Astrocyte of the cerebellum (primary cell): Measurements from ENCODE around the gene LAG3.
"Not testable (repeated sequence)": the region's sequence is repeated elsewhere in the genome, so short reads cannot be mapped to it uniquely, and the experiment has no call there.

Source experiments
- DNase-seq: peaks from one replicate; pipeline ENCODE4 v3.0.0-alpha.2; 2011; ENCODE audit warnings: low read depth
- H3K4me3 ChIP-seq: 2 replicates; pipeline ENCODE4 v1.5.1; 2011; ENCODE audit warnings: mild to moderate bottlenecking, low read depth, low read length, moderate library complexity
- in situ Hi-C: cut with HindIII; loops from 2 replicates; pipeline ENCODE4 v1.10.0; 2017; ENCODE audit warnings: low sequenced_read_pairs
- TF ChIP-seq, protein P1 (sequence below): IDR thresholded peaks from 2 replicates; pipeline ENCODE4 v1.5.1; 2012; ENCODE audit warnings: low read length, low read depth, moderate library complexity, mild to moderate bottlenecking; ENCODE audit errors: missing control alignments

LAG3 gene

DNA sequence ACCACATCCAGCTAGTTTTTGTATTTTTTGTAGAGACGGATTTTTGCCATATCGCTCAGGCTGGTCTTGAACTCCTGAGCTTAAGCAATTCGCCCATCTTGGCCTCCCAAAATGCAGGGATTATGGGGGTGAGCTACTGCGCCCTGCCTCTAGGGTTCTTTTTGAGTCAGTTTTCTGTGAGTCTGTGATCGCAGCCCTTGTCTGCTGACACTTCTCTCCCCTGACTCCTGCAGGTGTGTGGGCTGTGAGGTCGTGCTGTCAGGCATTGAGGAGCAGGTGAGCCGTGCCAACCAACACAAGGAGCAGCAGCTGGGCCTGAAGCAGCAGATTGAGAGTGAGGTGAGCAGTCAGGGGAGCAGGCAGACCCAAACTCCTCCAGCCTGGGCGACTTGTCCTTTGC is 42.2 kb upstream of the LAG3 start:
- no peak for DNase-seq
- in situ Hi-C loops: loop anchor here (5.0 kb wide), 1 partner anchor 63 kb away; no protein-coding TSS in a partner anchor
- TF ChIP-seq, protein P1, sequence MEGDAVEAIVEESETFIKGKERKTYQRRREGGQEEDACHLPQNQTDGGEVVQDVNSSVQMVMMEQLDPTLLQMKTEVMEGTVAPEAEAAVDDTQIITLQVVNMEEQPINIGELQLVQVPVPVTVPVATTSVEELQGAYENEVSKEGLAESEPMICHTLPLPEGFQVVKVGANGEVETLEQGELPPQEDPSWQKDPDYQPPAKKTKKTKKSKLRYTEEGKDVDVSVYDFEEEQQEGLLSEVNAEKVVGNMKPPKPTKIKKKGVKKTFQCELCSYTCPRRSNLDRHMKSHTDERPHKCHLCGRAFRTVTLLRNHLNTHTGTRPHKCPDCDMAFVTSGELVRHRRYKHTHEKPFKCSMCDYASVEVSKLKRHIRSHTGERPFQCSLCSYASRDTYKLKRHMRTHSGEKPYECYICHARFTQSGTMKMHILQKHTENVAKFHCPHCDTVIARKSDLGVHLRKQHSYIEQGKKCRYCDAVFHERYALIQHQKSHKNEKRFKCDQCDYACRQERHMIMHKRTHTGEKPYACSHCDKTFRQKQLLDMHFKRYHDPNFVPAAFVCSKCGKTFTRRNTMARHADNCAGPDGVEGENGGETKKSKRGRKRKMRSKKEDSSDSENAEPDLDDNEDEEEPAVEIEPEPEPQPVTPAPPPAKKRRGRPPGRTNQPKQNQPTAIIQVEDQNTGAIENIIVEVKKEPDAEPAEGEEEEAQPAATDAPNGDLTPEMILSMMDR: no peak

DNA sequence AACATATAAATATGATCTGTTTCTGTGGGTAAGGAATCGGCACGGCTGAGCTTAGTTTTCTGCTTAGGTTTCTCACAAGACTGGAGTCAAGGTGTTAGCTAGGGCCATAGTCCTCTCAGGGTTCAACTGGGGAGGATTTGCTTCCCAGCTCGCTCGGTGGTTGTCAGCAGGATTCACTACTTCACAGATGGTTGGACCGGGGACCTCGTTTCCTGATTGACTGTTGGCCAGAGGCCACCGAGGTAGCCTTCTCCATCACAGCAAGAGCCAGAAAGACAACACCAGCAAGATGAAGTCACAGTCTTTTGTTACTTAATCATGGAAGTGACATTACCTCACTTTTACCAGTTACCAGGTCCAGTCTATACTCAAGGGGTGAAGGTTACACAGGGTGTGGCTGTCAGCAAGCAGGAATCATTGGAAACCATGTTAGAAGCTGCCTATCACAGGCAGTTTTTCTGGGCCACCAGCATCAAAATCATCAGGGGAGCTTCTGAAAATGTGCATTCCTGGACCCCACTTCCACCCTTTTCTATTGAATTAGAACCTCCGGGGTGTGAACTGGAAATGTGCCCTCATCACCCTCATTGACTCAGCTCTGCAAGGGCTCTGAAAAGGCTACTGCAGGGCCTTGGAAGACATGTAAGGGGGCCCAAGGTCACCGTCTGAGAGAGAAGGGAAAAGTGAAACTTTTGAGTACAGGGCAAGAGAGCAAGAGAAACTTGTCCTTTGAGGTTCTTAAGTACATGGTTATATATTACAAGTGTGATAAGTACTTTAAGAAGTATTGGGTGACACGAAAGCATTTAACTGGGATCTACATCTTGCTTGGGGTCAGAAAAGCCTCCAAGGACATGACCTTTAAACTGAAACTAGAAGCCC is 37.6 kb upstream of the LAG3 start:
- TF ChIP-seq, protein P1: no peak
- H3K4me3 ChIP-seq: no peak overlapping the region
- in situ Hi-C loops: loop anchor here (5.0 kb wide), 1 partner anchor 67 kb away; no protein-coding TSS in a partner anchor
- DNase-seq: no peak

More for the DNA sequence above, 42.2 kb upstream of the LAG3 start:
- no peak overlapping the region for H3K4me3 ChIP-seq

DNA sequence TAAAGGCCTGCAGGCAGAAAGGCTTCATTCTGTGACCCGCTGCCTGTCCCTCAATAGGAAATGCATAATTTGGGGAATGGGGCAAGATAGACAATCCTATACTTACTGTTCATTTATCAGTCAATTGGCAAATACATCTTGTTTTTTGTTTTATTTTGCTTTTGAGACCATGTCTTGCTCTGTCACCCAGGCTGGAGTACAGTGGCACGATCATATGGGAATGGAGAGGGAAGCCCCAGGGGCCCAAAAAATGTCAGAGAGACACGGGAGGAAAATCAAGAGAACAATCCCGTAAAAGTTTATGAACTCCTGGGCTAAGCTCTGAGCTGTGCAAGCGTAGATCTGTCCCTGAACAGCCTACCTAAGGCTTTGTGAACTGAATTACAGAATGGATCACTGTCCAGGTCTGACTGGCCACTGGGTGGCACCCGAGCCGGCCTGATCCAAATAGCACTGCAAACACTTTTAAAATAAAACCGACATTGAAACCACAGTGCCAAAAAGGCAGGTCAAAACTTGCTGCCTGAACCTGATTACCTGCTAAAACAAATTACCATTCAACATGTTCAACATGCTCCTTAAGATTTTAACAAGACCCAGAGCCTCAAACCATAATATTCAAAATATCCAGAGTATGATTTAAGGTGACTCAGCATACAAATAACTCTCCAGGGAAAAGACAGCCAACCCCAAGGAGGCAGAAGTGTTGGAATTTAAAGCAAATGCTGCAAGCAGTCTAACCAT is 36.7 kb upstream of the LAG3 start:
- no peak for DNase-seq
- in situ Hi-C loops: no loop called here
- TF ChIP-seq, protein P1: peak; percentile 78
- H3K4me3 ChIP-seq: no peak overlapping the region

DNA sequence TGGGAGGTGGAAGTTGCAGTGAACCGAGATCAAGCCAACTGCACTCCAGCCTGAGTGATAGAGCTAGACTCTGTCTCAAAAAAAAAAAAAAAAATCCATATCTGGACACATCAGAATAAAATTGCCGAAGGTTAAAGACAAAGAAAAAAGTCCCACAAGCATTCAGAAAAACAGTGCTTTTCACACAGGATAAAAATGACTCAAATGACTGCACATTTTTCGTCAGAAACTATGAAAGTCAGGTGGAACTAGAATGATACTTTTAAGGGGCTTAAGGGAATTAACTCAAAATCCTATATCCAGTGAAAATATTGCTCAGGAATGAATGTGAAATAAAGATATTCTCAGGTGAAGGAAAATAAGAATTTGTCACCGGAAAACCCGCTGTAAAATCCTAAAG is 35.6 kb upstream of the LAG3 start:
- no peak overlapping the region for H3K4me3 ChIP-seq
- TF ChIP-seq, protein P1: no peak
- DNase-seq: no peak
- in situ Hi-C loops: no loop called here

DNA sequence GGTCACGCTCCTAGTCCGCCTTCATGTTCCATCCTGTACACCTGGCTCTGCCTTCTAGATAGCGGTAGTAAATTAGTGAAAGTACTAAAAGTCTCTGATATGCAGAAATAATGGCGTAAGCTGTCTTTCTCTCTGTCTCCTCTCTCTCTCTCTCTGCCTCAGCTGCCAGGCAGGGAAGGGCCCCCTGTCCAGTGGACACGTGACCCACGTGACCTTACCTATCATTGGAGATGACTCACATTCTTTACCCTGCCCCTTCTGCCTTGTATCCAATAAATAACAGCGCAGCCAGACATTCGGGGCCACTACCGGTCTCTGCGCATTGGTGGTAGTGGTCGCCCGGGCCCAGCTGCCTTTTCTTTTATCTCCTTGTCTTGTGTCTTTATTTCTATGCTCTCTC is 30.2 kb upstream of the LAG3 start:
- DNase-seq, in situ Hi-C loops, H3K4me3 ChIP-seq: not testable (repeated sequence)

DNA sequence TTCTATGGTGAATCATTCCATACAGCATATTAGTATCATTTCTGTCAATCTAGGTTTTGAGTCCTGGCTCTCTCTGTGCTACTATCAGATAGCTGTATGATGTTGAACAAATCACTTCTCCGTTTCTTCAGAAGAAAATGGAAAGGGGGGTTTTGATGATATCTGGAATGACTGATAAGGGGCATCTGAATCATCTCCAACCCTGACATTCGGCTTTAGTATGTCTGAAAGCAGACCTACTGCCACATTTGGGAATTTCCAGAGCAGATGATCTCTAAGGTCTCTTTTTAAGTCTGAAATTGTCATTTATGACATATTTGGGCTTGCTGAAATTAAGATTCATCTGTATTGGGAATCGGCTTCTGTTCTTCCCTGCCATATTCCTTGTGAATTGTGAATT is 29.5 kb upstream of the LAG3 start:
- TF ChIP-seq, protein P1: no peak
- in situ Hi-C loops: no loop called here
- no peak overlapping the region for H3K4me3 ChIP-seq
- no peak for DNase-seq

DNA sequence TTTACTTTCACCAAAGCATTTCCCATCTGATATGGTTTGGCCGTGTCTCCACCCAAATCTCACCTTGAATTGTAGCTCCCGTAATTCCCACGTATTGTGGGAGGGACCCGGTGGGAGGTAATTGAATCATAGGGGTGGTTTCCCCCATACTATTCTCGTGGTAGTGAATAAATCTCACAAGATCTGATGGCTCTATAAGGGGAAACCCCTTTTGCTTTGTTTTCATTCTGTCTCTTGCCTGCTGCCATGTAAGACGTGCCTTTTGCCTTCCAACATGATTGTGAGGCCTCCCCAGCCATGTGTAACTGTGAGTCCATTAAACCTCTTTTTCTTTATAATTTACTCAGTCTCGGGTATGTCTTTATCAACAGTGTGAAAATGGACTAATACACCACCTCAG is 29.0 kb upstream of the LAG3 start:
- H3K4me3 ChIP-seq, DNase-seq, in situ Hi-C loops: not testable (repeated sequence)
